ENCODE results near the gene NFATC1.
A peak's percentile ranks its signal among the peaks of the same experiment; 100 is the strongest.

Gene NFATC1

DNA sequence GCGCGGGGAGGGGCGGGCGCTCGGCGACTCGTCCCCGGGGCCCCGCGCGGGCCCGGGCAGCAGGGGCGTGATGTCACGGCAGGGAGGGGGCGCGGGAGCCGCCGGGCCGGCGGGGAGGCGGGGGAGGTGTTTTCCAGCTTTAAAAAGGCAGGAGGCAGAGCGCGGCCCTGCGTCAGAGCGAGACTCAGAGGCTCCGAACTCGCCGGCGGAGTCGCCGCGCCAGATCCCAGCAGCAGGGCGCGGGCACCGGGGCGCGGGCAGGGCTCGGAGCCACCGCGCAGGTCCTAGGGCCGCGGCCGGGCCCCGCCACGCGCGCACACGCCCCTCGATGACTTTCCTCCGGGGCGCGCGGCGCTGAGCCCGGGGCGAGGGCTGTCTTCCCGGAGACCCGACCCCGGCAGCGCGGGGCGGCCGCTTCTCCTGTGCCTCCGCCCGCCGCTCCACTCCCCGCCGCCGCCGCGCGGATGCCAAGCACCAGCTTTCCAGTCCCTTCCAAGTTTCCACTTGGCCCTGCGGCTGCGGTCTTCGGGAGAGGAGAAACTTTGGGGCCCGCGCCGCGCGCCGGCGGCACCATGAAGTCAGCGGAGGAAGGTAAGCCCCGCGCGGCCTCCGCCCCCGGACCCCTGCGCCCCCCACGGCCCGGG is at the start of gene NFATC1:
Gene NFATC1 (plus strand): TSS at position 170 of the 644 bp plus-strand sequence. CDS start 295 bp downstream, at position 465.
- DNase-seq = peak; percentile 80

DNA sequence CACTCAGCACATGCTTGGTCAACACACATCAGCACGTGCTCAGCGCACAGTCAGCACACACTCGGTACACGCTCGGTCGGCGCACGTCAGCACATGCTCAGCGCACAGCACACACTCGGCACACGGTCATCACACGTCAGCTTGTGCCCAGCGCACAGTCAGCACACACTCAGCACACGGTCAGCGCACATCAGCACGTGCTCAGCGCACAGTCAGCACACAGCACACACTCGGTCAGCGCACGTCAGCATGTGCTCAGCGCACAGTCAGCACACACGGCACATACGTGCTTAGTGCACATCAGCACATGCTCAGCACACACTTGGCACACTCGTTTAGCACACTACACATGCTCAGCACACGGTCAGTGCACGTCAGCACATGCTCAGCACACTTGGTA is 49.7 kb upstream of the NFATC1 start:
- DNase-seq = no peak

DNA sequence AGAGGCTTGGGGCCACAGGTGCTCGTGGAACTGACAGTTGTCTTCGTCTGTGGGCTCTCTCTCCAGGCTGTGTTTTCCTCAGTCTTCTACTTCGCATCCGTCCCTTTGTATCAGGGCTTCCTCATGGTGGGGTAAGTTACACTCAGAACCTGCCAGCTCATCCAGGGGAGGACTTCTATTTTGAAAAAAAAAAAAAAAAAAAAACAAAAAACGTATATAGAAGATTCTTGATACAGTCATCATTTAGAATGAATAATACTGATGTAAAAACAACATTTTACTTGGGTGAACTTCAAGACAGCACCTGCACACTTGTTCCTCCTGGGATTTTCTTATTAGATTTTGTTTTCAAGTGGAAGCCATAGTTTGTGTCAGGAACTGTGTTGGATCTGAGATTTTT is 47.7 kb upstream of the NFATC1 start:
- DNase-seq = no peak

DNA sequence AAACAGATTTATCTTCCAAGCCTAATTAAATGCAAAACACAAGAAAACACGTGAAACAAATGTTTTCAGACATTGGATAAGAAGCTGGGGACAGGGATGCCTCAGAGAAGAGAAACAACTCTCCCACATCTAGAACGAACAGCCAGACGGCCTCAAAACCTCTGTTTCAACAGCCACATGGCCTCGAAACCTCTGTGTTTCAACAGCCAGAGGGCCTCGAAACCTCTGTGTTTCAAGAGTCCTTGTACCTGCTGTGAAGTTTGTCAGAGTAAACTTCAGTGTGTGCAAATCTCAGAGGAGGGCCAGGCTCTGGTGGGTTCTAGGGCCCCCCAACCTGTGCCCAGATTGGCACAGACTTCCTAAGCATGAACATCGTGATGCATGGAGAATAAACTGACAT is 43.3 kb upstream of the NFATC1 start:
- no peak for DNase-seq

- no peak for DNase-seq
These were observed 42.5 kb upstream of the NFATC1 start for GRCh38 chr18:79353267-79353666.

DNA sequence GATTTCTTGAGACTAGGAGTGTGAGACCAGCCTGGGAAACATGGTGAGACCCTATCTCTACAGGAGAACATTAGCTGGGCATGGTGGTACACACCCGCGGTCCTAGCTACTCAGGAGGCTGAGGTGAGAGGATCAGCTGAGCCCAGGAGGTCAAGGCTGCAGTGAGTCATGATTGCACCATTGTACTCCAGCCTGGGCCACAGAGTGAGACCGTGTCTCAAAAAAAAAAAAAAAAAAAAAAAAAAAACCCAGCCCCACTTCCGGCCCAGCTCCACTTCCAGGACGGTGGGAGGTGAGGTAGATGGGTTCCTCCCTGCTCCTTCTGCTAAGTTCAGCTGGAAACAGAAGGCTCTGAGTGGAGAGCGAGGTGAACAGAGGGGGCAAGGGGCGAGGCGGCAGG is 41.4 kb upstream of the NFATC1 start:
- no peak for DNase-seq

GRCh38 chr18:79355433-79356335 is 40.0 kb upstream of the NFATC1 start:
- DNase-seq = no peak

DNA sequence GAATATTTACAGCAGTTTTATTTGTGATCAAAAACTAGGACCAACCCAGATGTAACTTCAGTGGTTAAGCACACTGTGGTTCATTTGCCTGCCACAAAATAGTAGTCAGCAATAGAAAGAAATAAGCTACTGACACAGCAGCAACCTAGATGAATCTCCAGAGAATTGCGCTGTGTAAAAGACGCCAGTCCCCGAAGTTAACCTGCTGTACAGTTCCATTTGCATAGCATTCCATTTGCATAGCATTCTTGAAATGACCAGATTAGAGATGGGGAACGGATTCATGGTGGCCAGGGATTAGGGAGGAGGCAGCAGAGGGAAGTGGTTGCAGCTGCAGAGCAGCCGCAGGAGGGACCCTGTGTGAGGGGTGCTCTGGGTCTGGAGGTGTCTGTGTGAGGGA is 39.3 kb upstream of the NFATC1 start:
- no peak for DNase-seq

DNA sequence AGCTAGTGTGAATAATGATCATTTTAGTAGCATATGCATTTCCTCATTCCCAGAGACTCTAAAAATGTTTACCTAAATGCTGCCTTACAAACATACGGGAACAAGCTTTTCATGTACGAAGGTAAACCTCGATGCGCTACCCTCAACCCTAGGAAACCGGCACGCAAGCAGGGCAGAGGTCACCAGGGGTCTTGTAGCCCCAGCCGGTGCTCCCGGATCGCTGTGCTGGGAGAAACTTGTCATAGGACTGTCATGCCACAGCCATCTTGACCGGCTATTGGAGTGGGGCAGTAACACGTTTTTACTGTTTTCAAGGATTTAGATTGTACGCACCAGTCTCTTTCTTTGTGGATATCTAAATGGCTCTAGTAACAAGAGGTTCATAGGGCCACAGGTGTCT is 34.8 kb upstream of the NFATC1 start:
- DNase-seq = no peak

GRCh38 chr18:79361766-79362522 is 33.8 kb upstream of the NFATC1 start:
- DNase-seq = no peak

DNA sequence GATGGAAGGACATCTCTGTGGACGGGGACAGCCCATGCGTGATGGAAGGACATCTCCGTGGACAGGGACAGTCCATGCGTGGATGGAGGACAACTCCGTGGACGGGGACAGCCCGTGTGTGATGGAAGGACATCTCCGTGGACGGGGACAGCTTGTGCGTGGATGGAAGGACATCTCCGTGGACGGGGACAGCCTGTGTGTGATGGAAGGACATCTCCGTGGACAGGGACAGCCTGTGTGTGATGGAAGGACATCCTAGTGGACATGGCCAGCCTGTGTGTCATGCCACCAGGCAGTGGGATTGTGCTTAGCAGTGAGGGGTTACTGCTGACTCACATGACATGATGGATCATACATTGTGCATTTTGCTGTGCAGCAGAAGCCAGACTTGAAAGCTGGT is 30.0 kb upstream of the NFATC1 start:
- DNase-seq = no peak

GRCh38 chr18:79366177-79367094 is 29.3 kb upstream of the NFATC1 start:
- DNase-seq = no peak

DNA sequence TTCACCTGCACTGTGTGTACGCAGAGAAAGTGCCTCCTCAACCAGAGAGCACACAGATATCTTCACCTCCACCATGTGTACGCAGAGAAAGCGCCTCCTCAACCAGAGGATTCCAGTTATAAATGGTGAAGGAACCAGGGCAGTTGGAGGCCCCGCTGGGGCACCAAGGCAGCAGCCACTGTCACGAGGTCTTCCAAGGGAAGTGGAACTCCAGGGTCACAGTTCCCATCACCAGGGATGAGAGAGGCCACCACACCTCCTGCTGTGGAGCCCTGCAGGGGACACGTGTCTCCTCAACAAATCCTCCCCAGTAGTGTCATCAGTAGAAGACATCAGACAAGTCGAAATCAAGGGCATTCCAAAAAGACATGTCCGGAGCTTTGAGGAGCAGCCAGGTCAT is 28.2 kb upstream of the NFATC1 start:
- no peak for DNase-seq

GRCh38 chr18:79367989-79368388 is 27.7 kb upstream of the NFATC1 start:
- DNase-seq = no peak

- DNase-seq = no peak
These were observed 27.0 kb upstream of the NFATC1 start for GRCh38 chr18:79368681-79369080.

DNA sequence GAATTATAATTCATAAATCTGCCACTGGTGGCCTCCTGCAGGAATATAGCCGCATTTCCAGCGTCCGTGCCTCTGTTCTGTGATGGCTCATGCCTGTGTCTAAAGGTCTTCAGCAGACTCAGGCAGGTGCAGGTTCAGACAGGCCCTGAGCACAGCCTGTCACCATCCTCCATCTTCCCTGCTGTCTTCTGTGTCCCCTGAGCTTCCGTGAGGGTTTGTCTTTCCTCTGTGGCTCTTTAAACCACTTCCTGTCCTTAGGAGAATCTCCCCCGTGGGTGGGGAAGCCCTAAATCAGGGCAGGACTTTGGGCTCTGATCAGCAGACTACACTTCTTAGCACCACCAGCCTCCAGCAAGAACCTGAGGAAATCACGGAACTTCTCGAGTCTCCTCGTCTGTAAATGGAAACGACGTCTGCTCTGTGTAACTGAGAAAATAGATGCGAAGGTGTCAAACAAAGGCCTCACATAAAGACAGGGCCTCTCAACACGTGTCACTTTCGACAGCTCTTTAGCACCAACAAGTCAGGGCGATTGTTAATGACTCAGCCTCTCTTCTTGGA is 24.1 kb upstream of the NFATC1 start:
- no peak for DNase-seq

DNA sequence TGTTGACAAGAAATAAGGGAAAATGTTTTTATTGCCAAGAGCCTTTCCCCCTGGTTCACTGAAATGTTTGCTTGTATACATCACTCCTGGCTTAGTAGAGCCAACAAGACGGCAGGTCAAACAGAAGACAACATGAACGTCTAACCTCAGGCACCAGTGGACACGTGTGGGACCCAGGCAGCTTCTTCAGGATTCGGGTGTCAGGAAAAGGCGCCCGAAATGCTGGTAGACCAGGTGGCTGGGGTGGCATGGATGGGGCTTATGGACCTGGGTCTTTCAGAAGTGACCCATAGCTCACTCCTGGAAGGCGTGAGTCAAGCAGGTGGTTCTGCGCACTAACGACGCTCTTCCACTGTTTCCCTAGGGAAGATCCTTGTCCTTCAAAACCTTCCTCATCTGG is 23.3 kb upstream of the NFATC1 start:
- no peak for DNase-seq

GRCh38 chr18:79372991-79373390 is 22.7 kb upstream of the NFATC1 start:
- DNase-seq = no peak

DNA sequence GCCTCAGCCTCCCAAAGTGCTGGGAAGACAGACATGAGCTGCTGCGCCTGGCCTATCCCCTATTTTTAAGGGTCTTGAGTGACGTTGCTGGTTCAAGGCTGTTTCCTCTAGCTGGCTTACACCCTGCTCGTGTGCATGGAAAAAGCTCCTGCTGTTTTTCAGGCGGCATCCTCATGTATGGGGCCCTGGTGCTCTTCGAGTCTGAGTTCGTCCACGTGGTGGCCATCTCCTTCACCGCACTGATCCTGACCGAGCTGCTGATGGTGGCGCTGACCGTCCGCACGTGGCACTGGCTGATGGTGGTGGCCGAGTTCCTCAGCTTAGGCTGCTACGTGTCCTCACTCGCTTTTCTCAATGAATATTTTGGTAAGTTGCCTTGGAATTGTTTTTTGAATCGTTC is 22.0 kb upstream of the NFATC1 start:
- no peak for DNase-seq

GRCh38 chr18:79374408-79375171 is 21.1 kb upstream of the NFATC1 start:
- DNase-seq = no peak

DNA sequence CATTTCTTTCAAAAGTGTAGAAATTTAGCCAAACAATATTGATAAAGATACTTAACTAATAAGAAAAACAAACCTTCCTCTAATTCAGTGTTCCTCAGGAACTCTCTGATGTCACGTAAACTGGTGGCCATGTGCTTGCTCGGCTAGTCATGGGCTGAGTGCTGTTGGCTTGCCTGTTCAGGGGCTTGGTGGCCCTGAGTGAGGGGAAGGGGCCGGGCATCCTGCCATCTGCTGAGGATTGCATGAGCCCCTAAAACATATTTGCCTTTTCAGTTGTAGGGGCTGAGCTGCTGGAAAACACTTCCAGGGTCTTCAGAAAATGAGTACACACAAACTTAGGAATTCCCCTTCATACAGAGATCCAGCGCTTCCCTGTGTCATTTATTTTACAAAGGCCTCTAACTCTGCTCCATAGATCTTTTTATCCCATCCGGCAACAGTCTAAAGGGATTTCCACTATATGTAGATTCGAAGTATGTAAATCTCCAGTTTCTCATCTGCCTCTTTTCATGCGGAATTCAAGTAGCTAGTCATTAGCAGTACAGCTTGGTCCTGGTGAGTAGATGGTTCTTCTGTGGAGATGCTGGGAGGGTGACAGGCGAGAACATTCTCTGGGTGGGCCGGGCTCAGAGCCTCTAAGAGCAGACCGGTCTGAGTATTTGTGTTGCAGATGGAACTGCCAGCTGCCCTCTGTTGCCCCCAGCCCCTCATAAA is 20.1 kb upstream of the NFATC1 start:
- no peak for DNase-seq

Measured in RPMI8226 (cell line).